HEK293T (cell line): ENCODE results near the gene JARID2.
A peak's percentile ranks its signal among the peaks of the same experiment; 100 is the strongest.

Source experiments
- CTCF ChIA-PET: fragments of 350-600 bp; formaldehyde crosslinking; extraction: SDS; loops from one replicate; lab custom pipeline; 2021; ENCODE audit warnings: antibody characterized with exemption, inconsistent platforms; lab: Yijun Ruan, JAX
- POLR2A ChIA-PET: fragments of 350-600 bp; formaldehyde crosslinking; extraction: SDS; loops from one replicate; lab custom pipeline; 2020; ENCODE audit warnings: antibody characterized with exemption, inconsistent platforms; lab: Yijun Ruan, JAX
- DNase-seq: peaks from one replicate; pipeline ENCODE4 v3.0.0; 2012; ENCODE audit warnings: mixed read lengths; ENCODE audit errors: extremely low spot score
- ARNT ChIP-seq: fragments of 450-650 bp; IDR thresholded peaks from 2 replicates; pipeline ENCODE4 v1.6.1; 2017; ENCODE audit warnings: mild to moderate bottlenecking
- BHLHE40 ChIP-seq: fragments of 450-650 bp; IDR thresholded peaks from 2 replicates; pipeline ENCODE4 v1.6.1; 2016; ENCODE audit warnings: mild to moderate bottlenecking, moderate library complexity, borderline replicate concordance
- CTBP1 ChIP-seq: fragments of 450-650 bp; IDR thresholded peaks from 2 replicates; pipeline ENCODE4 v1.6.1; 2016; ENCODE audit warnings: borderline replicate concordance
- ELF4 ChIP-seq: fragments of 450-650 bp; IDR thresholded peaks from 2 replicates; pipeline ENCODE4 v1.6.1; 2017; ENCODE audit warnings: antibody characterized with exemption
- FOXA1 ChIP-seq: fragments of 450-650 bp; IDR thresholded peaks from 2 replicates; pipeline ENCODE4 v1.6.1; 2016; ENCODE audit warnings: mild to moderate bottlenecking
- FOXK2 ChIP-seq: fragments of 450-650 bp; IDR thresholded peaks from 2 replicates; pipeline ENCODE4 v1.6.1; 2016; ENCODE audit warnings: mild to moderate bottlenecking
- FOXM1 ChIP-seq: fragments of 450-650 bp; IDR thresholded peaks from 2 replicates; pipeline ENCODE4 v1.6.1; 2017; ENCODE audit warnings: mild to moderate bottlenecking, borderline replicate concordance
- HDGF ChIP-seq: fragments of 450-650 bp; IDR thresholded peaks from 2 replicates; pipeline ENCODE4 v1.6.1; 2017; ENCODE audit warnings: antibody characterized with exemption, borderline replicate concordance
- L3MBTL2 ChIP-seq: fragments of 450-650 bp; conservative IDR thresholded peaks from 2 replicates; pipeline ENCODE4 v1.6.1; 2016; ENCODE audit warnings: mild to moderate bottlenecking
- LEF1 ChIP-seq: fragments of 450-650 bp; IDR thresholded peaks from 2 replicates; pipeline ENCODE4 v1.6.1; 2017; ENCODE audit warnings: mild to moderate bottlenecking, borderline replicate concordance
- NFRKB ChIP-seq: fragments of 450-650 bp; IDR thresholded peaks from 2 replicates; pipeline ENCODE4 v1.6.1; 2016; ENCODE audit warnings: mild to moderate bottlenecking, moderate library complexity
- PKNOX1 ChIP-seq: fragments of 450-650 bp; IDR thresholded peaks from 2 replicates; pipeline ENCODE4 v1.6.1; 2016
- SP1 ChIP-seq: fragments of 450-650 bp; IDR thresholded peaks from 2 replicates; pipeline ENCODE4 v1.6.1; 2017
- SUZ12 ChIP-seq: fragments of 450-650 bp; IDR thresholded peaks from 2 replicates; pipeline ENCODE4 v1.6.1; 2016; ENCODE audit warnings: mild to moderate bottlenecking
- TARDBP ChIP-seq: fragments of 450-650 bp; IDR thresholded peaks from 2 replicates; pipeline ENCODE4 v1.6.1; 2016
- ZNF384 ChIP-seq: fragments of 450-650 bp; IDR thresholded peaks from 2 replicates; pipeline ENCODE4 v1.6.1; 2016

Gene JARID2

GRCh38 chr6:15440040-15440439 lies 194.2 kb downstream of the JARID2 start:
- ChIA-PET CTCF (interaction anchor here (1.1 kb wide), 1 partner anchor 27 kb away, joined by 3 read pairs; no protein-coding TSS in a partner anchor), POLR2A (interaction anchor here (1.0 kb wide), 1 partner anchor 51 kb away, joined by 3 read pairs; no protein-coding TSS in a partner anchor)
- TF ChIP-seq SP1 (no peak), ELF4 (no peak), TARDBP (no peak), FOXA1 (no peak), L3MBTL2 (no peak)
- DNase-seq = no peak

- POLR2A ChIA-PET = interaction anchor here (1.0 kb wide), 1 partner anchor 53 kb away, joined by 3 read pairs; no protein-coding TSS in a partner anchor
- no peak for TF ChIP-seq SUZ12
- TF ChIP-seq ELF4 = no peak
- no peak for TF ChIP-seq SP1
- TF ChIP-seq HDGF = no peak
- no peak for TF ChIP-seq ZNF384
- TF ChIP-seq L3MBTL2 = no peak
- TF ChIP-seq FOXM1 = no peak
- no peak for TF ChIP-seq BHLHE40
- TF ChIP-seq LEF1 = no peak
- TF ChIP-seq NFRKB = no peak
- no peak for TF ChIP-seq FOXA1
- no peak for TF ChIP-seq CTBP1
- TF ChIP-seq PKNOX1 = no peak
- TF ChIP-seq ARNT = no peak
- CTCF ChIA-PET = interaction anchor here (0.6 to 1.2 kb wide), 6 partner anchors 15 to 378 kb away, joined by 3 to 7 read pairs (median 4); no protein-coding TSS in a partner anchor
- peak; percentile 64 for DNase-seq
Observed at GRCh38 chr6:15441215-15441868, 195.5 kb downstream of the JARID2 start.

GRCh38 chr6:15441981-15442380 lies 196.1 kb downstream of the JARID2 start:
- TF ChIP-seq FOXA1 (no peak), SUZ12 (no peak)
- no peak for DNase-seq
- ChIA-PET POLR2A (no interaction called here), CTCF (interaction anchor here (0.6 to 1.2 kb wide), 2 partner anchors 15 to 379 kb away, joined by 3 read pairs; no protein-coding TSS in a partner anchor)

GRCh38 chr6:15442467-15442866 lies 196.6 kb downstream of the JARID2 start:
- CTCF ChIA-PET = interaction anchor here (0.6 to 1.5 kb wide), 3 partner anchors 14 to 380 kb away, joined by 3 to 4 read pairs (median 3); no protein-coding TSS in a partner anchor
- POLR2A ChIA-PET = no interaction called here
- DNase-seq = no peak
- TF ChIP-seq SP1 (no peak), FOXA1 (no peak), ELF4 (no peak), CTBP1 (no peak), PKNOX1 (peak; percentile 44), BHLHE40 (no peak), LEF1 (no peak)

- POLR2A ChIA-PET = interaction anchor here (0.6 to 0.7 kb wide), 2 partner anchors 39 to 43 kb away, joined by 4 read pairs; no protein-coding TSS in a partner anchor
- no peak for DNase-seq
- CTCF ChIA-PET = interaction anchor here (0.7 to 1.5 kb wide), 5 partner anchors 12 to 1206 kb away, joined by 3 to 7 read pairs (median 5); no protein-coding TSS in a partner anchor
- TF ChIP-seq ELF4 = no peak
- TF ChIP-seq FOXM1 = no peak
- TF ChIP-seq TARDBP = no peak
- TF ChIP-seq PKNOX1 = no peak
- no peak for TF ChIP-seq ARNT
- no peak for TF ChIP-seq FOXK2
- no peak for TF ChIP-seq LEF1
- no peak for TF ChIP-seq CTBP1
- TF ChIP-seq ZNF384 = no peak
- TF ChIP-seq HDGF = no peak
- TF ChIP-seq FOXA1 = no peak
- TF ChIP-seq L3MBTL2 = no peak
- no peak for TF ChIP-seq SP1
- no peak for TF ChIP-seq BHLHE40
- TF ChIP-seq SUZ12 = no peak
- TF ChIP-seq NFRKB = no peak
Observed at GRCh38 chr6:15443119-15443830, 197.4 kb downstream of the JARID2 start.

- CTCF ChIA-PET = interaction anchor here (0.6 to 1.5 kb wide), 7 partner anchors 12 to 887 kb away, joined by 3 to 5 read pairs (median 4); no protein-coding TSS in a partner anchor
Observed at GRCh38 chr6:15444081-15444731, 198.3 kb downstream of the JARID2 start.

More at GRCh38 chr6:15444081-15444731, 198.3 kb downstream of the JARID2 start:
- no peak for DNase-seq
- TF ChIP-seq FOXM1 (no peak), LEF1 (no peak), ZNF384 (no peak), FOXA1 (no peak), SUZ12 (no peak), PKNOX1 (no peak), BHLHE40 (no peak), ELF4 (no peak), L3MBTL2 (no peak), SP1 (no peak), FOXK2 (no peak), ARNT (no peak), TARDBP (no peak), HDGF (no peak), CTBP1 (no peak)
- POLR2A ChIA-PET = no interaction called here
